ENCODE results near the gene TMEM52.
"Not testable (repeated sequence)": the region's sequence is repeated elsewhere in the genome, so short reads cannot be mapped to it uniquely, and the experiment has no call there.

Gene TMEM52

DNA sequence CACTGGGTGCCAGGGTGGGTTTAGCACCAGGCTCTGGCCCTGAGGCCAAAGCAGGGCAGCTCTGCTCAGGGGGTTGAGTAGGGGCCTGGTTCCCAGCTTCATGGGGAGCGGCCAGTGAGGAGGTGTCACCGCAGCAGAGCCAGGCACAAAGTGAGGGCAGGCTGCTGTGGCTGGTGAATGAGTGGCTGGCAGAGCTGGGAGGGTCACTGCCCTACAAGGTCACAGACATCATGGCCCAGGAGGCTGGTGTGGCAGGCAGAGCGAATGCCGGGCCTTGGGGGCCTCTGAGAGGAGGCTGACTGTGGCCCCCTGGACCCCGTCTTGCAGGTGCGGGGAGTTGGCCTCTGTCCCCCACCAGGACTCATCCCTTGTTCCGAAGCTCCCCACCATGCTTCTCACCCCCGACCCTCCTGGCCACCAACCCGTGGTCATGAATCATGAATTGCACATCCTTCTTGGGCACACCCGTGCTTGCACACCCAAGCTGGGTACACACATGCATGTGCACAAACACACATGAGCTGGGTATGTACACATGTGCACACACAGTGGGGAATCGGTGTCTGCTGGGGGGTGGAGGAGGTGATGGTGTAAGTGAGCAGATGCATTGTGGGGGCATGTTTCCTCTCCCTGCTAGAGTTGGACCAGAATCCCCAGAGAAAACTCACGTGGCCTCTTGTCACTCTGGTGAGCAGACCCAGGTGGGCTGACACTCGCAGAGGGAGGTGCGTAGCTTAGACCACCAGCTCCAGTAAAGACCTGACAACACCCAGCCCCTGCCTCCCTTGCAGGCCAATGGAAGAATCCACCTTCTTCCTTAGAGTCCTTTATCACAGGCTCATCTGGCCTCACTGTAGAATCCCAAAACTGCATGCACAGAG lies 23.4 kb downstream of the TMEM52 start:
- in situ Hi-C loops (cut with MboI; ENCODE audit: low sequenced_read_pairs), result no loop called here

DNA sequence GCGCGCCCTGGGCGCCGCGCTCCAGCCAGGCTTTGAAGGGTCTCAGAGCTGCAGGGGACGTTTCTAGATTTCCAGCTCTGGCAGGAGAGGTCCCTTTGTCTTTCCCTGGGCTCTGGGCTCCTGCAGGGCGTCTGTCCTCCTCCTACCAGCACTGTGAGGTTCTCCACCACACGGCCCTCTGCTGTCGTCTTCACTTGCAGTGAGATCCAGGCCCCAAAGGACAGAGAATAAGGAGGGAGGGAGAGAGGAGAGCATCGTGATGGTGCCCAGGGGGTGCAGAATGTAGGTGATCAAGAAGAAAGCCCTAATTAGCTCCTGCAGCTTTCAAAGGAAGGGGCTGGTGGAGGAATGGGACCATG lies 24.0 kb downstream of the TMEM52 start:
- in situ Hi-C loops (cut with MboI; ENCODE audit: low sequenced_read_pairs), result no loop called here

DNA sequence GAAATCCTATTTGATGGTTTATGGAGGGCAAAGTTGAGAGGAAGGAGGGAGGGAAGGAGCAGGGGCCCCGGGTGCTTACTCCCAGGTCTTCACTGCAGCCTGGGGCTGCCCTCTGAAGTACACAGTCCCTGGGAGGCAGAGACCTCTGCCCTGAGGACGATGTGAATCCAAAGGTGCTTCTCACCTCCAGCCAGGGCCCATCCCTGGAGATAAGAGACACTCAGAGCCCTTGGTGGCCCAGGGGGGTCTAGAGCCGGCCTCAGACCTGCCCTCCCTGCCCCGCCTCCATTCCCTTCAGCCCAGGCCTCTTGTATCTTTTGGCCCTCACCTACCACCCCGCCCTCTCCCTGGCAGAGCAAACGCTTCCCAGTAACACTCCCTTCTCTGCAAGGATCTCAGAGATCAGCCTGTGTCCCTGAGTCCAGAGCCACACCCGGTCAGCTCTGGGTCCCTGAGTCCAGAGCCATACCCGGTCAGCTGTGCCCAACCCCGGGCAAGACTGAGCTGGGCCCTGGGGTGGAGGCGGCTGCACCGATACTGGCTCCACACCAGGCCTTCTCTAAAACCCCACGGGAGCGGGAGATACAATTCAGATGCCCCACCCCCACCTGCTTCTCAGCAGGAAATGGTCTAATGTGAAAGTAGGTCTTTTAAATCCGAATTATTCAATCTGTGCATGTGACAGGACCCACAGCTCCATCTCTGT lies 24.6 kb downstream of the TMEM52 start:
- in situ Hi-C loops (cut with MboI; ENCODE audit: low sequenced_read_pairs), result no loop called here

DNA sequence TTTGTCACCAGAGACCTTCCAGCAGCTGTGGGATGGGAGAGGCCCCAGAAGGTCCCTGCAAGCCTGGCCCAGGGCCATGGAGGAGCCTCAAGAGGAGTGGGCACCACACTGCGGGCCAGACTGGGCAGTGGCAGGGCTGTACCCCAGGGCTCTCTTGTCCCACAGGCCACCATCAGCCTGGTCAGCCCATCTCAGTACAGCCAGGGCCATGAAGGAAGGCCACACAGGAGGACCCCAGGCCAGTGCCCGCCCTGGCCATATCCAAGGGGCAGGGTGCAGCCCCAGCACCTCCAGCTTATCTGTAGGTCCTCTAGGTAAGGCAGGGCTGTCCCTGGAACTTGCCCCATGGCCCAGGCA lies 25.1 kb downstream of the TMEM52 start:
- in situ Hi-C loops (cut with MboI; ENCODE audit: low sequenced_read_pairs), result no loop called here

DNA sequence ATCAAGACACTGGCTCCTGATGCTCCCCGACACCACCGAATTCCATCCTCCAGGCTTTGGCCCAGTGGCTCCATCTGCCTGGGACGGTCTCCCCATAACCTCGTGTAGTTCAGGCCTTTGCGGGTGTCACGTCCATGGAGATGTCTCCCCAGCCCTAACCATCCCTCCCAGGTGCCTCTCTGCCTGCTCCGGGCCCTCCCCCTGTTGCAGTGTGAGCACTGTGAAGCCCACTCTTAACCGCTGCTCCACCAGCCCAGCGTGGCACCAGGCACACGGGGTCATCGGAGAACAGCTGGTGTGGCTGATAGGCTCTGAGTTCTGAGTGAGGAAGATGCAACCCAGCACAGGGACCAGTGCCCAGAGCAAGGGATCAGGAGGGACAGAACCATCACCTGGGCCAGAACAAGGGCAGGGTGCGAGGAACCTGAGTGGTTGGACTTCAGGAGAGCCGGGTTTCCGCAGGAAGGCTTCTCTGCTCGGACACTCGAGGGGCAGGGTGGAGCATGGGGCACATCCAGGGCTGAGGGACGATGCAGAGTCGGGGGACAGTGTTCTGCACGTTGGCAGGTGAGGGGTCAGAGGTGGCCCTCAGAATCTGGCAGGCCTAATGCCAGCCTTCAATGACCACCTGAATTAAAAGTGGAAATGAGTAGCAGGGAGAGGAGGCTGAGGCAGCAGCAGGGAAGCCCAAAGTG lies 25.6 kb downstream of the TMEM52 start:
- in situ Hi-C loops (cut with MboI; ENCODE audit: low sequenced_read_pairs), result no loop called here

DNA sequence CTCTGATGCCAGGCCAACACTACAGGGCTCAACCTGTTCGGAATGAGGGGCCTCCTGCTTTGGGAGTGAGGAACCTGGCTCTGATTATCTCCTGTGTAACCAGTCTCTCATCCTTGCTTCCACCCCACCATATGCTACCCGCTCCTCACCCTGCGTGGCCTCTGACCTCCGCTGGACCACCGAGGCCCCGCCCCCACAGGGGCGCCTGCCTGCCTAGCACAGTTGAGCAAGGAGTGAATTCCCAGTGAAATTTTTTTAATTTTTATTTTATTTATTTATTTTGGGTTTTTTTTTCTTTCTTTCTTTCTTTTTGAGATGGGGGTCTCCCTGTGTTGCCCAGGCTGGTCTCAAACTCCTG lies 26.3 kb downstream of the TMEM52 start:
- in situ Hi-C loops (cut with MboI; ENCODE audit: low sequenced_read_pairs), result no loop called here

DNA sequence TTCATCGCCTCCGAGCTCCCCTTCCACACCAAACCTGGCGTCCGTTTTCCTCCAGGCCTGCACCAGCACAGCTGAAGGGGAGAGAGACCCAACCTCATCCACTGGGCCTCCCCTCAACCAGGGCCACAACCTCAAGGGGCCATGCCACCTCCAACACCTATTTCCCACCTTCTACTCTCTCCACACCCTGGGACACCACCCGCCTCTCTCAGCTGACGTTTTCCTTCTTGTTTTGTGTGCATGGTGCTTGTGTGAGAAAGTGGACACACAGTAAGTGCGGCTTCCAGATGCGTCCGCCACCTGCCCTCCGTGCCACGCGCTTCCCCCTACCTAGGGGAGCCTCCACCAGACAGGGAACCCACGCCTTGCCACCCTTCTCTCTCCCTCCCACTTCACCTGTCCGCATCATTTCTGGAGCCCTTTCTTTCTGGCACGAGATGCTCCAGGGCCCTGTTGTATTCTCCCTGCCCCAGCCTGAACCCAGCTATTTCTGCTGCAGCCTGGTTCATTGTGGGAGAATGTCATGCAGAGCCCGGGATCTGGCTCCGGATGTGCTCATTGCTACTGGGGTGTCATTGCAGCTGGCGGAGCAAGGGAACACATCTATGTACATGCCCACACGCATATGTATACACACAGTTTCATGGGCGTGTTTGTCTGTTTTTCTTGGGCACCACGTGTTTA lies 26.9 kb downstream of the TMEM52 start:
- in situ Hi-C loops (cut with MboI; ENCODE audit: low sequenced_read_pairs), result no loop called here

DNA sequence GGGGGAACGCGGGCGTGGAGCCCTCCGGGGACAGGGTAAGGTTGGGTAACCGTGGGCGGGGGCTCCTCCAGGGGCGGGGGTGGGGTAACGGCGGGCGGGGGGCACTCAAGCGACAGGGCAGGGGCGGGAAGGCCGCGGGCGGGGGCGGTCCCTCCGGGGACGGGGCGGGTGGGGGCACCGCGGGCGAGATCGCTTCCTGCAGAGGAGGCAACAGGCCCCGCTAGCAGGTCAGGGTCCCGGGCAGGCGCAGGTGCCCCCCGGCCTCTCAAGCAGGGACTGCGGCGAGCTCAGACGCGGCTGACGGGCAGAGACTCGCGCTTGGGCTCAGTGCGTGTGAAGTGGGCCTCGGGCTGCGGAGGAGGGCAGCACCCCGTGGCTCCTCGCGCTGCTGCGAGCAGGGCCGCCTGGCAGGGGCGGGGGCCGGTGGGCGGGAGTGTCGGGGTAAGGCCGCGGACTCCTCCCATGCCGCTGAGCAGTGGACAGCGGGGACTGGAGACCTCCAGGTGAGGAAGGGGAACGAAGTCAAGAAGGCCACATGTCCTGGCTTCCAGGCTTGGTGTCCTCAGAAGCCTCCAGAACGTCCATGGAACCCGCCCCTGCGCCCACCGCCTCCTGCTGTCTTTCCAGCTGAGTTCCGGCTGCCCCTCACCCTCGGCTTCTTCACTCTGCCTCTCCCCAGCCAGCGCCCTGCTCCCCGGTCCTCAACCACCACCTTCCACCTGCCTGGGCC lies 27.6 kb downstream of the TMEM52 start:
- in situ Hi-C loops (cut with MboI; ENCODE audit: low sequenced_read_pairs), result no loop called here

DNA sequence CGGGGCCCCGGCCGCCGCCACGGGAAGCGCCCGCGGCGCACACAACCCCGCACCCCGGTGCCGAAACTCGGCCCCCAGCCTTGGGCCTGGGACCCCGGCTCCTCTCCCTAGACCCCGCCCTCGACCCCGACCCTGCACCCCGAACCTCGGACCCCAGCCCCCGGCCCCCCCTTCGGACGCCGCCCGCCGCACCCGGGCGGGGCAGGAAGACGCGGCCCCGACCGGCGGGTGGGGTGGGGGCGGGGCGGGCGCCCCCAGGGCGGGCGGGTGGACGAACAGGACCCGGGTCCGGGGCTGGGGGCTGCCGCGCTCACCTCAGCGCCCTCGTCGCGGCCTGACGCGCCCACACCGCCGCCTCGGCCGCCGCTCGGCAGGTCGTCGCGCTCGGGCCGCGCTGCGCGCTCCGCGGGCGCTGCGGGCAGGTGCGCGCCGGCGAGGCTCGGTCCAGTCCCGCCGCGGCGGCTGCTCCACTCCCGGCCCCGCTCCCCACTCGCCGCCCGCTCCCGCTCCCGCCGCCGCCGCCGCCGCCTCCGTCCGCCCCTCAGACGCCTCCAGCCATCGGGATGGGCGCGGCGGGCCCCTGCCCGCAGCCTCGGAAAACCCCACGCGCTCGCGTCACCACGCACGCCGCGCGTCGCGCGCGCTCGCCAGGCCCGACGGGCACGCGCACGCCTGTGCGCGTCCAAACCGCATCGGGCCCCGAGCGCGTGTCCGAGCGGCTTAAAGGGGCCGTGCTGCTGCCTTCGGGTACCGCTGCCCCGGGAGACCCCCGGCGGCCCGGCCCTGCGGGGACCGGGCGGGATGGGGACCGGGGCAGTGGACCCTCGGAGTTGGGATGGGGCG lies 28.4 kb downstream of the TMEM52 start, which contains the start of gene GNB1:
Gene GNB1 (minus strand): TSS at position 582 of the 843 bp plus-strand sequence. CDS start 65,634 bp downstream, outside the sequence.
- in situ Hi-C loops (cut with MboI; ENCODE audit: low sequenced_read_pairs), result no loop called here

DNA sequence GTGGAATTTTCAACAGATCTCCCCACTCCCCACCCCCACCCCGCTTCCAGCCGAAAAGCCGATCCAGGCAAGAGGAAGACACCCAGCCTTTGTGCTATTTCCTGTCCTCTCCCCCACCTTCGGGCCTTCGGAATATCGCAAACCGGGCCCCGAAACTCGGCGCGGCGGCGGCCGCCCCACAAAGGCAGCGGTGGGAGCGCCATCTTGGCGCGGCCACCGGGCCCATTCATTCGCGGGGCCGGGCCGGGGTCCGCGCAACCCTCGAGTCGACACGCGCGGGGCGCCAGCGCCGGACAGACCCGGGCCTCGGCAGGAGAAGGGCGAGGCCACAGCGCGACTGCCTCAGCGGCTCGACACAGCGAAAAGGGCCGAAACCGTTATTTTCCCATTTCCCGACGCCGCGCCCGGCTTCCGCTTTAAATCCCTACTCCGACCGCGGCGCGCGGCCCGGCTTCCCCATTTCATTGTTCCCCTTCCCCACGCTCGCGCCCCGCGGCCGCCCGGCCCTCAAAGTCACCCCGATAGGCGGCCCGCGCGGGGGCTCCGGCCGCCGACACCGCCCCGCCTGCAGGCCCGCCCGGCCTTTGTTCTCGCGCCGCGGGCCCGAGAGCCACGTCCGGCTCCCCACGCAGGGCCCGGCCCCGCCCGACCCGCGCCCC lies 29.1 kb downstream of the TMEM52 start:
- in situ Hi-C loops (cut with MboI; ENCODE audit: low sequenced_read_pairs), result no loop called here

DNA sequence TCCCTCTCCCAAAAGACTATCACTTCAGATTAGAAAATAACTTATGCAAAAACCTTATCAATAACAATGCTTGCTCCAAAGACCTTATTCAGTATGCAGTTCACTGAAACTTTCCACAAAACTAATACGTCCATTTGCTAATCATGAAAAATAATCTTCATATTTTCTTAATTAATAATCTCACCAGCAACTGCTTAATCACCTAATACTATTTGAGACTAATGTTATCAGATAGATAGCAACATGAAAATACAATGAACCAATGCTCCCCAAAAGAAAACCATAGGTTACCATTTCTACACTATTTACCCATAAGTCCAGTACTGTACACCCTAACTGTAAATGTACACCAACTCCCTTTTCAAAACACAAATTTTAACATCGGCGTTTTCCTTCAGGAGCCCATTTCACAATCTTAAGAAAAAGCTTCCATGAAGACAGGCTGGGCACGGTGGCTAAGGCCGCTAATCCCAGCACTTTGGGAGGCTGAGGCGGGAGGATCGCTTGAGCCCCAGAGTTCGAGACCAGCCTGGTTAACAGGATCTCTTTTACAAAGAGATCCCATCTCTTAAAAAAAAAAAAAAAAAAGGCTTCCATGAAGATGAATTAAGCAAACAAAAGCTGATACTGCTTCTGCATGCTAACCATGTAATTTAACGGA lies 29.9 kb downstream of the TMEM52 start:
- in situ Hi-C loops (cut with MboI; ENCODE audit: low sequenced_read_pairs), result no loop called here

DNA sequence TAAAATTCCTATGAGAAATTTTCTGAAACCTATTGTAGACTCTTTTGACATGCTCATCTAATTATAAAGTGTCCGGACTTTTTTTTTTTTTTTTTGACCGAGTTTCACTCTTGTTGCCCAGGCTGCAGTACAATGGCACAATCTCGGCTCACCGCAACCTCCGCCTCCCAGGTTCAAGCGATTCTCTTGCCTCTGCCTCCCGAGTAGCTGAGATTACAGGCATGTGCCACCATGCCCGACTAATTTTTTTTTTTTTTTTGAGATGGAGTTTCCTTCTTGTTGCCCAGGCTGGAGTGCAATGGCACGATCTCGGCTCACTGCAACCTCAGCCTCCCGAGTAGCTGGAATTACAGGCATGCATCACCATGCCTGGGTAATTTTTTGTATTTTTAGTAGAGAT lies 35.2 kb downstream of the TMEM52 start:
- in situ Hi-C loops (cut with MboI; ENCODE audit: low sequenced_read_pairs), result not testable (repeated sequence)

DNA sequence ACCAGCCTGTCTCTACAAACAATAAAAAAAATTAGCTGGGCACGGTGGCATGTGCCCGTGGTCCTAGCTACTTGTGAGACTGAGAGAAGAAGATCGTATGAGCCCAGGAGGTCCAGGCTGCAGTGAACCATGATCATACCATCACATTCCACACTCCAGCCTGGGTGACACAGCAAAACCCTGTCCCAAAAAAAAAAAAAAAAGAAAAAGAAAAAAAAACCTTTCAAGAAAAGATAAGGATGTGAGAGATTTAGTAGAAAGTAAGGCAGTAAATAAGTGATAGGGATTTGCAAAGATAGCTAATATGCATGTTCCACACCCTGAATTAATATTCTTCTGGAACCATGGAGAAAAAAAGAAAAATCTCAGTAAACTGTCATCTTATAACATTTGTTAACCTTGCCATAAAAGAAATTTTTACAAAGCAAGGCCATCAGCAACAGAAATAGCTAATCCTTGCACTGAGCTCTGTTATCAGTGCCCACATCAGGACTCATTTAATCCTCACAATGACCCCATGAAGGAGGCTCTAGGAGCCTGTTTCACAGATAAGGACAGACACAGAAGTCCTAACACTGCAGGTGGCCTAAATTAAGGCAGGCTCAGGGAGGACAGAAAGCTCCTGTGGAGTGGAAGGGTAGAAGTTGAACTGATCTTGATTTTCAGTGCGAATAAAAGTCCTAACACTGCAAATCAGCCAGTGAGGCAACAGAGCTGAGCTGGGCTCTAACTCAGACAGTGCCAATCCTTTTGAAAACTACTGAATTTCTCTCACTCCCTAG lies 35.8 kb downstream of the TMEM52 start:
- in situ Hi-C loops (cut with MboI; ENCODE audit: low sequenced_read_pairs), result no loop called here

DNA sequence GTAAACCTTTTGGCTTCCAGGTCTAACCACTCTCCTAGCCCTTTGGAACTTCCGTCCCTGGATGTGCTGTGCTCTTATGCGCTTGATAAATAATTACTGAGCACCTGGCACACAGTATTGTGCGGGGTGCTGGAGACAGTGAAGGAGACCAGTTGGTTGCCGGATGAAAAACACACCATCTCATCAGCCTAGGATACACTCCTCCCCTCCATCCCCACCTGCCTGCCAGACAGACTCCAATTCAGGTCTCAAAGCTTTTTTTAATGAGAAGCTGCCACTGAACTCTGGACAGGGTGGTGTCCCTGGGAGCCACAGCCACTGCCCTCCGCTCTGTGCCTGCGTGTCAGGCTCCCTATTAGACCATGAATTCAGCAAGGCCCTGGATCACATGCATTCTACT lies 37.4 kb downstream of the TMEM52 start:
- in situ Hi-C loops (cut with MboI; ENCODE audit: low sequenced_read_pairs), result no loop called here

DNA sequence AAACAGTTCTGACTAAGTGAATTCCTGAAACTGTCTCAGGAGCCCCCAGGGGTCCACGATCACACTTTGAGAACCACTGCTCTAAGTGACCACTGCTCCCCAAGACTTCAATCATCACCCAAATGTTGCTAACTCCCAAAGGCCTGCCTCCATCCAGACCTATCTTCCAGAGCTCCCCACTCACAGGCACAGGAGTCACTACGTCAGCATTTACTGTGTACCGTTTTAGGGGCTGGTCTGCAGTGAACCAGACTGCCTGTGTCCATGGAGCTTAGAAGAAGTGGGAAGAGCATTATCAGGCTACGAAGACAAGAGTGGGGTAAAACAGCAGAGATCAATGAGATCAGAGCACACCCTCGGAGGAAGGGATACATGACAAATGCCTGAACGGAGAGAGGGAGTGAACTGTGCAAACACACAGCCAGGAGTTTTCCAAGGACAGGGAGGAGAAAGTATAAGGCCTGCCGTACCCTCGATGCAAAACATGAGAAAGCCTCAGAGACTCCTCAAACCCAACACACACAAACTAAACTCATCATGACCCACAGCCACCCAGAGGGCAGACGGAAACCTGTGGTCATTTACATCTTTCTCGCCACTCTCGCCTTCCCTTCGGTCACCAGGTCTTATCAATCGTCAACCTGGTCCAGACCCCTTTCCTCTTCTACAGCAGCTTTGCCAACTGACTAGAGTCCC lies 38.3 kb downstream of the TMEM52 start:
- in situ Hi-C loops (cut with MboI; ENCODE audit: low sequenced_read_pairs), result no loop called here

DNA sequence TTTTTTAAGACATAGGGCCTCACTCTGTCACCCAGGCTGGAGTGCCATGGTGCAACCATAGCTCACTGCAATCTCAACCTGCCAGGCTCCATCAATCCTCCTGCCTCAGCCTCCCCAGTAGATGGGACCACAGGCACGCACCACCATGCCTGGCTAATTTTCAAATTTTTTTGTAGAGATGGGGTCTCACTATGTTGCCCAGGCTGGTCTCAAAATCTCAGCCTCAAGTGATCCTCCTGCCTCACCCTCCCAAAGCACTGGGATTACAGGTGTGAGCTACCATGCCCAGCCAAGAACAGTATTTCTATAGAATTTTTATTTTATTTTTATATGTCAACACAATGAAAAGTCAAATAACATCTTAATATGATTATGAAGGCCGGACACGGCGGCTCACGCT lies 39.1 kb downstream of the TMEM52 start:
- in situ Hi-C loops (cut with MboI; ENCODE audit: low sequenced_read_pairs), result no loop called here

DNA sequence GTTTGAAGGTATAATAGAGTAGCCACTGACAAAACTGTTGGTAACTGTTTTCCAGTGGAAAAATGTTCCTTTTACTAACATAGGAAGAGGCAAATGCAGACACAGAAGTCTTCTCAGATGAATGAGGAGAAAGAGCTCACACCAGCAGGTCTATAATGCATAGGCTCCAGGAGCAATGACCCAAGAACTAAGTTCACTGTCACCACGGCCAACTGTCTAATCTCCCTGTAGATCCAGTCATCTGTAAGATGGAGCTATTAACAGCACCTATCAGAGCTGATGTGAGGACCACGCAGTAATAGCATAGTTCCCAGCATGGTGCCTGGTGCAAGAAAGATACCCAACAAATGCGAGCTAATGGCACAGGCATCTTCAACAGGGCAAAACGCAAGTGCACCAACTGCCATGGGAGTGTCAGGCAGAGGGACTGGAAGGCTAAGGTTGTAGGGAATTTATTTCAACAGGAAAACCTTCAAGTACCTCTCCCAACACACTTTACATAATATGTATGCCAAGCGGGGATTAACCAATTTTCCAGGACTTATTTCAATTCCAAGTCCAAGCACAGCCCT lies 41.1 kb downstream of the TMEM52 start:
- in situ Hi-C loops (cut with MboI; ENCODE audit: low sequenced_read_pairs), result no loop called here
